HEK293 (cell line): ENCODE measurements around the gene USP12.

Experiments
- FEZF1 ChIP-seq: fragments of 450-650 bp; formaldehyde crosslinking; IDR thresholded peaks from 2 replicates; pipeline ENCODE4 v1.5.1; 2016; ENCODE audit warnings: missing biosample characterization, missing genetic modification characterization
- SETDB1 ChIP-seq: IDR thresholded peaks from one replicate; pipeline ENCODE4 v1.6.1; 2017; ENCODE audit warnings: mild to moderate bottlenecking, low read length, moderate library complexity, mixed read lengths; ENCODE audit not compliant: insufficient read length
- ZNF138 ChIP-seq: fragments of 450-650 bp; formaldehyde crosslinking; IDR thresholded peaks from 2 replicates; pipeline ENCODE4 v1.5.1; 2016; ENCODE audit warnings: missing biosample characterization, missing genetic modification characterization, borderline replicate concordance
- ZNF24 ChIP-seq: fragments of 450-650 bp; formaldehyde crosslinking; IDR thresholded peaks from 2 replicates; pipeline ENCODE4 v1.5.1; 2016; ENCODE audit warnings: missing biosample characterization, missing genetic modification characterization
- ZNF248 ChIP-seq: fragments of 450-650 bp; formaldehyde crosslinking; IDR thresholded peaks from 2 replicates; pipeline ENCODE4 v1.5.1; 2017; ENCODE audit warnings: missing biosample characterization, missing genetic modification characterization
- ZNF426 ChIP-seq: fragments of 450-650 bp; formaldehyde crosslinking; IDR thresholded peaks from 2 replicates; pipeline ENCODE4 v1.5.1; 2017; ENCODE audit warnings: missing biosample characterization, missing genetic modification characterization, mild to moderate bottlenecking, inconsistent platforms, moderate library complexity
- TF ChIP-seq, protein P1 (sequence below): sonication (generic); formaldehyde crosslinking; IDR thresholded peaks from 2 replicates; pipeline ENCODE4 v1.8.1; 2022; ENCODE audit warnings: mild to moderate bottlenecking, moderate library complexity, missing genetic modification reagents
- TF ChIP-seq, protein P2 (sequence below): fragments of 450-650 bp; formaldehyde crosslinking; IDR thresholded peaks from 2 replicates; pipeline ENCODE4 v1.5.1; 2016; ENCODE audit warnings: missing biosample characterization, missing genetic modification characterization
- TF ChIP-seq, protein P3 (sequence below): fragments of 450-650 bp; formaldehyde crosslinking; IDR thresholded peaks from 2 replicates; pipeline ENCODE4 v1.5.1; 2016; ENCODE audit warnings: missing biosample characterization, missing genetic modification characterization

DNA sequence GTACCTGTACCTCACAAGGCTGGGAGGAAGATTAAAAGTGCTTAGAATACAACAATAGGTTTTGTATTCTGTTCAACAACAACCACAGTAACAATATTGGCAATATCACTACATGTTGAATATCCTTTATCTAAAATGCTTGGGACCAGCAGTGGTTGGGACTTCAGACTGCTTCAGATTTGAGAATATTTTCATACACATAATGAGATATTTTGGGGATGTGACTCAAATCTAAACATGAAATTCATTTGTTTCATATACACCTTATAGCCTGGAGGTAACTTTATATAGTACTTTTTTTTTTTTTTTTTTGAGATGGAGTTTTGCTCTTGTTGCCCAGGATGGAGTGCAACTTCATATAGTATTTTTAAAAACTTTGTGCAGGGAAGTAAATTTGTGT is 73.9 kb downstream of the USP12 start:
- TF ChIP-seq, protein P1, sequence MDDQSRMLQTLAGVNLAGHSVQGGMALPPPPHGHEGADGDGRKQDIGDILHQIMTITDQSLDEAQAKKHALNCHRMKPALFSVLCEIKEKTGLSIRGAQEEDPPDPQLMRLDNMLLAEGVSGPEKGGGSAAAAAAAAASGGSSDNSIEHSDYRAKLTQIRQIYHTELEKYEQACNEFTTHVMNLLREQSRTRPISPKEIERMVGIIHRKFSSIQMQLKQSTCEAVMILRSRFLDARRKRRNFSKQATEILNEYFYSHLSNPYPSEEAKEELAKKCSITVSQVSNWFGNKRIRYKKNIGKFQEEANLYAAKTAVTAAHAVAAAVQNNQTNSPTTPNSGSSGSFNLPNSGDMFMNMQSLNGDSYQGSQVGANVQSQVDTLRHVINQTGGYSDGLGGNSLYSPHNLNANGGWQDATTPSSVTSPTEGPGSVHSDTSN (CRISPR knock-in tag) = no peak
- TF ChIP-seq SETDB1 (no peak), ZNF24 (tag by site-specific recombination) (no peak), FEZF1 (no peak), ZNF426 (no peak), ZNF138 (tag by site-specific recombination) (no peak), ZNF248 (tag by site-specific recombination) (no peak)
- TF ChIP-seq, protein P2, sequence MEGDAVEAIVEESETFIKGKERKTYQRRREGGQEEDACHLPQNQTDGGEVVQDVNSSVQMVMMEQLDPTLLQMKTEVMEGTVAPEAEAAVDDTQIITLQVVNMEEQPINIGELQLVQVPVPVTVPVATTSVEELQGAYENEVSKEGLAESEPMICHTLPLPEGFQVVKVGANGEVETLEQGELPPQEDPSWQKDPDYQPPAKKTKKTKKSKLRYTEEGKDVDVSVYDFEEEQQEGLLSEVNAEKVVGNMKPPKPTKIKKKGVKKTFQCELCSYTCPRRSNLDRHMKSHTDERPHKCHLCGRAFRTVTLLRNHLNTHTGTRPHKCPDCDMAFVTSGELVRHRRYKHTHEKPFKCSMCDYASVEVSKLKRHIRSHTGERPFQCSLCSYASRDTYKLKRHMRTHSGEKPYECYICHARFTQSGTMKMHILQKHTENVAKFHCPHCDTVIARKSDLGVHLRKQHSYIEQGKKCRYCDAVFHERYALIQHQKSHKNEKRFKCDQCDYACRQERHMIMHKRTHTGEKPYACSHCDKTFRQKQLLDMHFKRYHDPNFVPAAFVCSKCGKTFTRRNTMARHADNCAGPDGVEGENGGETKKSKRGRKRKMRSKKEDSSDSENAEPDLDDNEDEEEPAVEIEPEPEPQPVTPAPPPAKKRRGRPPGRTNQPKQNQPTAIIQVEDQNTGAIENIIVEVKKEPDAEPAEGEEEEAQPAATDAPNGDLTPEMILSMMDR (tag by site-specific recombination) = no peak
- TF ChIP-seq, protein P3, sequence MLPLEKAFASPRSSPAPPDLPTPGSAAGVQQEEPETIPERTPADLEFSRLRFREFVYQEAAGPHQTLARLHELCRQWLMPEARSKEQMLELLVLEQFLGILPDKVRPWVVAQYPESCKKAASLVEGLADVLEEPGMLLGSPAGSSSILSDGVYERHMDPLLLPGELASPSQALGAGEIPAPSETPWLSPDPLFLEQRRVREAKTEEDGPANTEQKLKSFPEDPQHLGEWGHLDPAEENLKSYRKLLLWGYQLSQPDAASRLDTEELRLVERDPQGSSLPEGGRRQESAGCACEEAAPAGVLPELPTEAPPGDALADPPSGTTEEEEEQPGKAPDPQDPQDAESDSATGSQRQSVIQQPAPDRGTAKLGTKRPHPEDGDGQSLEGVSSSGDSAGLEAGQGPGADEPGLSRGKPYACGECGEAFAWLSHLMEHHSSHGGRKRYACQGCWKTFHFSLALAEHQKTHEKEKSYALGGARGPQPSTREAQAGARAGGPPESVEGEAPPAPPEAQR (tag by site-specific recombination) = no peak
